ENCODE results near the gene LEPROT. TPM values are rescaled to one million over a fixed set of nuclear protein-coding genes. Genes with fewer than 3 reads are reported as not detected.

Gene LEPROT
- total and polyA plus RNA-seq, 2 experiments from 2014 or later: 22.9 to 24.9 TPM

GRCh38 chr1:65377496-65378246, 42.8 kb upstream of the LEPROT start (continued):
- TF ChIP-seq EZH2 (IDR thresholded peaks at IDR 0.05; ENCODE audit: low read depth, unreplicated experiment) (no peak), ZNF462 (CRISPR knock-in tag; IDR thresholded peaks at IDR 0.05) (no peak), ZNF331 (CRISPR knock-in tag; IDR thresholded peaks at IDR 0.05; ENCODE audit: low read depth) (no peak), EZH2phosphoT487 (IDR thresholded peaks at IDR 0.05; ENCODE audit: unreplicated experiment) (no peak), STAT1 (IDR thresholded peaks at IDR 0.05; ENCODE audit: unreplicated experiment) (no peak), JUNB (IDR thresholded peaks at IDR 0.05; ENCODE audit: unreplicated experiment) (no peak), POLR2AphosphoS5 (IDR thresholded peaks at IDR 0.05; ENCODE audit: low read depth) (no peak)

DNA sequence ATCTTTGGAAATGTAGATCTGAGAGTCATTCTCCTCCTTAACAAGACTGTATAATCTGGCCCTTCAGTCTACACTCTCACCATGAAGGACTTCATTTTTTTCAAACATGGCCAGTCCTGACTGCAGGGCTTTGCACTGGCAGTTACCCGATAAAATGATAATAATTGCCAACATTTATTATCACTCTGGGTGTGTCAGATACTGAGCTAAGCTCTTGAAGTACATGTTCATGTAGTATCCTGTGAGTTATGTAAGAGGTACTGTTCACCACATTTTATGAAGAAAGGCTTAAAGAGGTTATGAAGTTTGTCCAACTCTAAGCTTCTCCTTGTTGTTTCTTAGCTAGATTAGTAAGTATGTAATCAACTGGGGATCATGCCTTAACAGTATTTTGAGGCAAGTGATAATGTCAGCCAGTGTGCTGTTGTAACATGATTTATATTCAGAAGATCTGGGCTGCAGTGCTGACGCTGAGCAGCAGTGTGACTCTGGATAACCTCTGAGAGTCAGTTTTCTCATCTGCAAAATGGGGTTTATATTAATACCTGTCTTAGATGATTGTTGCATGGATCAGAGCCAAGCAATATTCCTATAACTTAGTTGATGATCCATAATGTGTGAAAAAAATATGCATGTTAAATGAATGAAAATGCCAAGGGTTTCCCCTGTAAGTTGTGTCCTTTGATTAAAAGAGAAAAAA, 42.1 kb upstream of the LEPROT start:
- H3K79me2 ChIP-seq (replicated peaks; ENCODE audit: insufficient read depth): no peaks in the 10 kb centered on the region
- ATAC-seq: no peak
- no peaks in the 10 kb centered on the region for H3K4me1 ChIP-seq (ENCODE audit: insufficient read depth)
- no peak overlapping the region for H3K4me2 ChIP-seq
- TF ChIP-seq ETS1 (IDR thresholded peaks at IDR 0.05): no peak
- TF ChIP-seq POLR2AphosphoS5 (IDR thresholded peaks at IDR 0.05; ENCODE audit: low read depth): no peak
- no peak for TF ChIP-seq REST (IDR thresholded peaks at IDR 0.05; ENCODE audit: unreplicated experiment)
- no peak for TF ChIP-seq CREB1 (CRISPR knock-in tag; IDR thresholded peaks at IDR 0.05; ENCODE audit: low read depth)
- TF ChIP-seq EZH2phosphoT487 (IDR thresholded peaks at IDR 0.05; ENCODE audit: unreplicated experiment): no peak
- no peak for TF ChIP-seq EZH2 (IDR thresholded peaks at IDR 0.05; ENCODE audit: low read depth, unreplicated experiment)
- TF ChIP-seq ZNF331 (CRISPR knock-in tag; IDR thresholded peaks at IDR 0.05; ENCODE audit: low read depth): no peak
- no peak overlapping the region for H3K27ac ChIP-seq (ENCODE audit: low read depth)
- no peak for DNase-seq (ENCODE audit: low spot score)
- no peaks in the 10 kb centered on the region for H3K27me3 ChIP-seq (ENCODE audit: insufficient read depth)
- H3K9me3 Mint-ChIP-seq: no peaks in the 10 kb centered on the region; the same call in 2 of the 3 replicates
- no peaks in the 10 kb centered on the region for H3K36me3 ChIP-seq (ENCODE audit: insufficient read depth)
- H3K27me3 Mint-ChIP-seq (ENCODE audit: insufficient read depth, low read depth, poor library complexity): no peaks in the 10 kb centered on the region
- H3K9me2 ChIP-seq (ENCODE audit: insufficient read depth): no peaks in the 10 kb centered on the region
- no peak overlapping the region for H2AFZ ChIP-seq
- H3K4me3 Mint-ChIP-seq: no peak overlapping the region
- H3K4me3 ChIP-seq: no peak overlapping the region
- H4K20me1 ChIP-seq (replicated peaks; ENCODE audit: insufficient read depth): no peaks in the 10 kb centered on the region
- no peak overlapping the region for H3K27ac Mint-ChIP-seq
- no peaks in the 10 kb centered on the region for H3F3A ChIP-seq (replicated peaks; ENCODE audit: low read depth)
- H3K4me1 Mint-ChIP-seq: no peaks in the 10 kb centered on the region
- peaks cover 5% of the 10 kb centered on the region; the same call in 2 of the 3 replicates for H3K36me3 Mint-ChIP-seq (ENCODE audit: low read depth)
